Measurements from ENCODE around the gene ADGRG7.

- TF ChIP-seq FOS (IDR thresholded peaks at IDR 0.05; ENCODE audit: extremely low read depth, insufficient read length), result no peak
- no peak for TF ChIP-seq NFYB (IDR thresholded peaks at IDR 0.05; ENCODE audit: extremely low read depth, insufficient read length)
- no peak for TF ChIP-seq RAD21 (CRISPR knock-in tag; conservative IDR thresholded peaks at IDR 0.05 in 1 of 2, IDR thresholded peaks at IDR 0.05 in 1 of 2)
- TF ChIP-seq CHD1 (IDR thresholded peaks at IDR 0.05; ENCODE audit: low read length), result no peak
- no peak for TF ChIP-seq REST (IDR thresholded peaks at IDR 0.05; ENCODE audit: borderline replicate concordance)
- TF ChIP-seq REST (CRISPR knock-in tag; IDR thresholded peaks at IDR 0.05; ENCODE audit: low read depth), result no peak
- TF ChIP-seq FOXA1 (IDR thresholded peaks at IDR 0.05; ENCODE audit: borderline replicate concordance), result no peak
- no peak for TF ChIP-seq SAP30 (IDR thresholded peaks at IDR 0.05; ENCODE audit: borderline replicate concordance, insufficient read depth, low read depth, low read length, poor library complexity, severe bottlenecking)
- no peak for TF ChIP-seq HCFC1 (IDR thresholded peaks at IDR 0.05; ENCODE audit: low read depth, low read length)
- no peak for TF ChIP-seq KAT7 (CRISPR knock-in tag; IDR thresholded peaks at IDR 0.05; ENCODE audit: borderline replicate concordance)
- TF ChIP-seq ZNF354B (CRISPR knock-in tag; IDR thresholded peaks at IDR 0.05), result no peak
- TF ChIP-seq CTCF (IDR thresholded peaks at IDR 0.05 in 2 of 3, conservative IDR thresholded peaks at IDR 0.05 in 1 of 3; ENCODE audit: insufficient read depth in 2 of 3, low read depth in 1 of 3, low read length in 3 of 3), result no peak
- no peak for TF ChIP-seq CC2D1A (IDR thresholded peaks at IDR 0.05)
- TF ChIP-seq HDAC1 (IDR thresholded peaks at IDR 0.05), result no peak
Measured at GRCh38 chr3:100602506-100603444, 6.6 kb upstream of the ADGRG7 start.
